HTERT RPE-1 (cell line): ENCODE measurements around the gene MAP3K5.

Experiments
- in situ Hi-C: fragments of 300-500 bp; cut with MboI; formaldehyde crosslinking; loops from 4 replicates; pipeline ENCODE4 v1.14.3; 2020; ENCODE audit warnings: low sequenced_read_pairs

Gene MAP3K5

GRCh38 chr6:136550330-136551071 lies 241.8 kb downstream of the MAP3K5 start, which contains the start of gene MAP7:
TSS of gene MAP7 (minus strand) at chr6:136550422. CDS start at chr6:136550408, 14 bp downstream.
- in situ Hi-C loops = no loop called here

GRCh38 chr6:136550045-136550329 lies 242.3 kb downstream of the MAP3K5 start:
- in situ Hi-C loops = no loop called here

- in situ Hi-C loops = no loop called here
Measured at GRCh38 chr6:136549300-136550044, 242.8 kb downstream of the MAP3K5 start.

GRCh38 chr6:136548582-136549299 lies 243.5 kb downstream of the MAP3K5 start:
- in situ Hi-C loops = no loop called here

- in situ Hi-C loops = no loop called here
Measured at GRCh38 chr6:136547871-136548270, 244.4 kb downstream of the MAP3K5 start.

GRCh38 chr6:136547336-136547735 lies 244.9 kb downstream of the MAP3K5 start:
- in situ Hi-C loops = no loop called here

- in situ Hi-C loops = no loop called here
Measured at GRCh38 chr6:136546331-136546730, 245.9 kb downstream of the MAP3K5 start.

GRCh38 chr6:136544326-136544725 lies 248.0 kb downstream of the MAP3K5 start:
- in situ Hi-C loops = no loop called here

GRCh38 chr6:136541395-136541794 lies 250.9 kb downstream of the MAP3K5 start:
- in situ Hi-C loops = no loop called here

GRCh38 chr6:136539967-136540652 lies 252.2 kb downstream of the MAP3K5 start:
- in situ Hi-C loops = no loop called here

- in situ Hi-C loops = no loop called here
Measured at GRCh38 chr6:136538836-136539235, 253.4 kb downstream of the MAP3K5 start.

GRCh38 chr6:136535880-136536650 lies 256.2 kb downstream of the MAP3K5 start:
- in situ Hi-C loops = no loop called here

GRCh38 chr6:136535017-136535765 lies 257.1 kb downstream of the MAP3K5 start:
- in situ Hi-C loops = no loop called here

- in situ Hi-C loops = no loop called here
Measured at GRCh38 chr6:136534268-136534667, 258.0 kb downstream of the MAP3K5 start.

- in situ Hi-C loops = no loop called here
Measured at GRCh38 chr6:136533487-136533886, 258.8 kb downstream of the MAP3K5 start.

GRCh38 chr6:136532030-136532429 lies 260.2 kb downstream of the MAP3K5 start:
- in situ Hi-C loops = no loop called here

GRCh38 chr6:136529710-136530109 lies 262.6 kb downstream of the MAP3K5 start:
- in situ Hi-C loops = no loop called here

- in situ Hi-C loops = no loop called here
Measured at GRCh38 chr6:136528477-136528876, 263.8 kb downstream of the MAP3K5 start.

- in situ Hi-C loops = no loop called here
Measured at GRCh38 chr6:136527831-136528230, 264.4 kb downstream of the MAP3K5 start.

- in situ Hi-C loops = no loop called here
Measured at GRCh38 chr6:136526937-136527336, 265.3 kb downstream of the MAP3K5 start.
